ENCODE results near the gene PIN4. TPM values are rescaled to one million over a fixed set of nuclear protein-coding genes. Genes with fewer than 3 reads are reported as not detected.

Gene PIN4
- total RNA-seq, 2 donors from 2014 or later: 9.1 to 9.2 TPM

Other genes with a start within 250 kb of the PIN4 start
- 1 to 10 TPM; 2.7 to 3.9 TPM for gene RTL5, start 49.8 kb upstream of the PIN4 start, total RNA-seq
- under 1 TPM; 0.10 to 0.18 TPM for gene ERCC6L, start 57.3 kb downstream of the PIN4 start, total RNA-seq
- gene RPS4X, start 95.5 kb downstream of the PIN4 start, total RNA-seq: 100 to 1,000 TPM; 423 to 527 TPM
- gene CITED1, start 124.2 kb downstream of the PIN4 start, total RNA-seq: 1 to 10 TPM in 1 of 2 donors, under 1 TPM in 1; 0.94 to 1.7 TPM